Stimulated activated CD8-positive, alpha-beta memory T cell treated with anti-CD3 and anti-CD28 coated beads, Interleukin-2, amount 100 ng/mL, for 1 hour (primary cell): ENCODE data around the gene FRMPD4.

Source experiments
- DNase-seq, 2 donors: peaks; one replicate each; pipeline ENCODE4 v3.0.0-alpha.2; 2020; ENCODE audit warnings: low read depth in 2 of 2

FRMPD4 gene

GRCh38 chrX:12301288-12301687 lies 163.0 kb downstream of the FRMPD4 start:
- DNase-seq, result no peak

- no peak for DNase-seq
Observed at GRCh38 chrX:12304261-12304660, 166.0 kb downstream of the FRMPD4 start.

DNA sequence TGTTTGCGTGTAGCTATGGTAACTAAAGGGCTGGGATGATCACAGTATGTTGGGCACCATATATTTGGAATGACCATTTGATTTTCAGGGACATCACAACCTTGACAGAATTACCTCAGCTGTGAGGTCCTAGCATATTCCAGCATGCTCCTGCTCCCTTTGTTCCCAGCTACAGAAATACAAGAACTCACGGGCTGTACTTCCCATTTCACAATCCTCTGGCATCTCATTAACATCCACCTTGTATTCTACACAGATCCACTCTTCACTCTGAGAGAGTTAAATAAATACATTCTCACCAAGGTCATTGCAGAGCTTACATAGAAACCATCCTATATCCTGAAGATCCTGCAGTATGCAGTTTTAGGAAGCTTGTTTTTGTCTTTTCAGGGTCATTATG lies 169.7 kb downstream of the FRMPD4 start:
- no peak for DNase-seq

DNA sequence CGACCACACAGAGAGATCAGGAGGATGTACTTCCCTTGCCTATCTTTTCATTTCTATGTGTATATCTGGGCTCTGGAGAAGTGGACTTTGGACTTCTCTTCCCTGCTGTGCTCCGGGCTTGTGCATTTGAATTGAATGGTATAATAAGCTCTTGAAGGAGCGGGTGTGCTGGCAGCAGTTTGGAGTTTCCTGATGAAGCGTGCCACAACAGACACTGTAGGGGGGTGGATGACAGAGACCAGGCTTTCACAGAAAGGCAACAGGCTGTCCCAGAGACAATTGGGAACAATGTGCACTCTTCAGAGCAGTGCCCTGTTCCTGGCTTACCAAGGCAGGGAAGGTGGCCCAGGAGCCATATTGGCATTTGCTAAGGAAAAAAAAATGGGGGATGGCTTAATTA lies 170.1 kb downstream of the FRMPD4 start:
- DNase-seq, result no peak

- no peak for DNase-seq
Observed at GRCh38 chrX:12309040-12309743, 170.9 kb downstream of the FRMPD4 start.

DNA sequence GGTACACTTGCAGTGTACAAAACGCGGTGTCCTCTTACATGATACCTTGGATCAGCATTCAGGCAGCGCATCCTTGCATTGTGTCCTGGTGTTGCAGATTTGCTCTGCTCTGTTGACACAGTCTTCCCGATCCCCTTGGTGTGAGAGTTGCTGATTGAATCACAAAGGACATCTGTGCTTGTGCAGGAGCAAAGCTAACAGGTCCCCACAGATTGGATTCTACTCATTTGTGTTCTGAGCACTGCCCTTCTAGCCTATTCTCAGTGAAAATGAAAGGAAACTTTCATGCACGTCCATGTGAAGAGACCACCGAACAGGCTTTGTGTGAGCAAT lies 171.4 kb downstream of the FRMPD4 start:
- DNase-seq, result no peak

- DNase-seq, result no peak
Observed at GRCh38 chrX:12314651-12315050, 176.4 kb downstream of the FRMPD4 start.

DNA sequence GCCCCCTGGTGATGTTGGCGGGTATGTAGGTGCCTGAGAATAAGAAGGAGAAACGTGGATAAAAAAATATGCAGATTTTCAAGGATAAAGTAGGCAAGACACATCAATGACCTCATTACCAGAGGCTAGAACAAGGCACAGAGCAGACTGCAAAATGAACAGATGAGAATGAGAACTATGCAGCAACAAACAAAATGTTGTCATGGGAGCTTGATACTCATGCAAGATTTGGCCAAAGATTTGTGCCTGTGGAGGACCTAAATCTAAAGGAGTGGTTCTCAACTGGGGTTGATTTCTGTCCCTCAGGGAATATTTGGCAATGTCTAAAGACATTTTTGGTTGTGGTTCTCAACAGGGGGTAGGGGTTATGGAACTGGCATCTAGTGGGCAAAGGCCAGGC lies 177.3 kb downstream of the FRMPD4 start:
- no peak for DNase-seq

GRCh38 chrX:12319003-12319519 lies 180.8 kb downstream of the FRMPD4 start:
- DNase-seq, result no peak

- no peak for DNase-seq
Observed at GRCh38 chrX:12319992-12320391, 181.7 kb downstream of the FRMPD4 start.

DNA sequence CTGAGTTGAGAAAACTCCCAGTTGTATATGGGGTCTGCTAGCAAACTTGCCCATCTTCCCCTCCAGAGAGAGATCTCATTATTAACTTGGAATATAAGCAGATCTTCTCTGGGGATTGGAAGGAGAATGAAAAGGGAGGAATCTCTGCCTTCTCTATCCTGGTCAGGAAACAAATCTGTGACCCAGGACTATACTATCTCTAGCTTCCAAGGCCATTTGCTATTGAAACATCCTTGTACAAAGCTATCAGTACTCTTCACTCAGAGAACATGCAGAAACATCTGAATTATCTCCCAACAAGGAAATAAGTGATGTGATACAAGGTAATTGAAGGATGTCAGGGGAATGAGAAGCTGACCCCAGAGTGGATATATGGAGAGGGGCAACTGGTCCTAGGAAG lies 183.8 kb downstream of the FRMPD4 start:
- DNase-seq, result no peak

DNA sequence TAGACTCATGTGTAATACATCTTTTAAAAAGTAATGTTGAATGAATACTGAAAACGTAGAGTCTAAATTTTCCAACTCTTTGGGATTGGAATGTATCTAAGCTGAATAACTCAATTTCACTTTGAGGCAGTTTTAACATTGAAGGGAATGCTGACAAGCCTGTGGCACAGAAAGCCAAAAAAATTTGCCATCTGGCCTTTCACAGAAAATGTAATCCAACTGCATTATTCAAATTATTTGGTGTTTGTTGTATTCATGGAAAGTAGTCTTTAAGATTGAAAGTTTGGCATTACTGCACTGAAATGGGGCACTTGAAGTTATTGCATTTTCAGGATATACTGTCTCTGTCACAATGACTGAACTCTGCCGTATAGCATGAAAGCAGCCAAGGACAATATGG lies 186.9 kb downstream of the FRMPD4 start:
- no peak for DNase-seq

DNA sequence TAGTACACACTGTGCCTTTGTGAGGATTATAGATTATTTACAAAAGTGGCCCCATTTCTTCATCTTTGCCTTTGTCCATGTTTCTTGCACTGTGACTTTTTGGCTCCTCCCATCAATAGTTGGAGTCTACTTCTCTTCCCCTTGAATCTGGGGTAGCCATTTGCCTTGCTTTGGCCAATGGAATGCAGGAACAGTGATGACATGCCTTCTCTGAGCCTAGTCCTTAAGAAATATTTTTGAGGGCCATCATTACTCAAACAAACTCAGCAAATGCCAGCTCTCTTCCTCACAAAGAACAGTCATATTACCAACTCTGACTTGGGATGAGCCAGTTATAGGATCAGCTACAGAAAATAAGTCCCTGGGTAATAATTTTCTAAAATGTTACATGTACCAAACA lies 189.6 kb downstream of the FRMPD4 start:
- no peak for DNase-seq

DNA sequence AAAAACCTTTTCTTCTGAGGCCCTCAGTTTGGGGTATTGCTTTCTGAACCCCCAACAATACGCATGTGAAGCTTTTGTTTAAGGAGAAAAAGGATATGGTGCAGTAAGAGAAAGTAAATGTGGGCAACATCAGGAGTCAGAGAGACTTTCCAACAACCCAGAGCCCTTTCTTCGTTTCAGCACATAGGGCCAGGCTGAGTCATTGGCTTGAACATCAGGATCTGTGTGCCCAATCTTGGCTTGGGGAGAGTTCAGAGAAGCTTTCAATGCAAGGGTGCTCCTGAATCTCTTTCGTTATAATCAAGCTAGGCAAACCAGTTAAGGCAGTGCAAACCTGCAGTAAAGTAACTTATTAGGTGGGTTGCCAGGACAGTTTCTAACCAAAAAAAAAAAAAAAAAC lies 191.2 kb downstream of the FRMPD4 start:
- DNase-seq, result no peak

GRCh38 chrX:12330841-12331240 lies 192.6 kb downstream of the FRMPD4 start:
- DNase-seq, result no peak

GRCh38 chrX:12332786-12333347 lies 194.6 kb downstream of the FRMPD4 start:
- no peak for DNase-seq

DNA sequence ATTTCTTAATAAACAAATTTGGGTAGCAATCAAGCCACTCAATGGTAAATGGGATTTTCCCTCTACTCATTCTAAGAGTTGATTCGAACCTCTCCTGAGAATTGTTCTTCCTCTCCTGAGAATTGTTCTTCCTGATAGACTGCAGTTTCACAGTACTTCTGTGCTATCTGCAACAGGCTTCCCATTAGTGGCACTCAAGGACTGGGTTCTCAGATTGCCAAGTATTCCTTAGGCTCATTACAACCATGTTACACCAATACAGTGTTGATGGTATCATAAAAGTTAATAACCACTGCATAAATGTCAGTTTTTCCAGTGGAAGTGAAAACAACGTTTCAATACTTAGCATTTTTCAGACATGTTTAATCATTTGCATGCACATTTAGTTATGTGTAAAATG lies 201.6 kb downstream of the FRMPD4 start:
- DNase-seq, result no peak

- DNase-seq, result no peak
Observed at GRCh38 chrX:12344954-12345353, 206.7 kb downstream of the FRMPD4 start.

GRCh38 chrX:12349201-12349600 lies 210.9 kb downstream of the FRMPD4 start:
- no peak for DNase-seq

GRCh38 chrX:12352922-12353321 lies 214.6 kb downstream of the FRMPD4 start:
- DNase-seq, result no peak

DNA sequence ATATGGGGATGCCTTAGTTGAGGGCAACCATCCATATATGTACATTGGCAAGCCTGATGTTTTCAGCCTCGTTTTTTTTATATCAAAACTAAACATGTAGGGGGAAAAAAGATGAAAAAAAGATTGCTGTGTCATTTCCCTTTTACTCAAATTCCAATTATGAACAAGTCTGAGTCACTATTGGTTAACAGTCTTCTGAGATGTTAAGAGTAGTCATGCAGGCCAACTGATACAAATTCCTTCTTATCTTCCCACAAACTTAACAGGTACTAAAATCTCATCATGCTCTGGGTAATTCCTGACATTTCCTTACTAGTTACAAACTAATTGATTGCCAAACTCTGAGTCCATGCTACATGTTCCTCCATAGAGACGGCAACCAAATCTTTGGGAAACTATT lies 222.1 kb downstream of the FRMPD4 start:
- no peak for DNase-seq

- DNase-seq, result no peak
Observed at GRCh38 chrX:12360986-12361598, 222.8 kb downstream of the FRMPD4 start.

GRCh38 chrX:12363216-12363615 lies 224.9 kb downstream of the FRMPD4 start:
- DNase-seq, result no peak
